HG02610 (cell line): ENCODE measurements around the gene PTGIR.

Experiments used
- ATAC-seq: cut with Tn5 transposase; IDR thresholded peaks from one replicate; pipeline ENCODE4 v1.9.1; 2021; ENCODE audit warnings: mild to moderate bottlenecking, moderate library complexity; ENCODE audit not compliant: unreplicated experiment

The PTGIR gene

GRCh38 chr19:46616631-46617322, 8.1 kb downstream of the PTGIR start:
- ATAC-seq, result no peak

- no peak for ATAC-seq
Measured at GRCh38 chr19:46615966-46616365, 8.9 kb downstream of the PTGIR start.

GRCh38 chr19:46614114-46614722, 10.7 kb downstream of the PTGIR start:
- no peak for ATAC-seq

GRCh38 chr19:46613525-46613924, 11.4 kb downstream of the PTGIR start:
- ATAC-seq, result no peak

- ATAC-seq, result no peak
Measured at GRCh38 chr19:46611776-46612175, 13.1 kb downstream of the PTGIR start.

GRCh38 chr19:46610851-46611770, 13.8 kb downstream of the PTGIR start:
- ATAC-seq, result no peak

GRCh38 chr19:46610413-46610775, 14.5 kb downstream of the PTGIR start:
- ATAC-seq, result no peak

GRCh38 chr19:46609511-46610412, 15.1 kb downstream of the PTGIR start:
- no peak for ATAC-seq

GRCh38 chr19:46608581-46609345, 16.1 kb downstream of the PTGIR start:
- ATAC-seq, result no peak

GRCh38 chr19:46608178-46608577, 16.7 kb downstream of the PTGIR start:
- ATAC-seq, result no peak

- no peak for ATAC-seq
Measured at GRCh38 chr19:46607448-46607841, 17.4 kb downstream of the PTGIR start.

- no peak for ATAC-seq
Measured at GRCh38 chr19:46606681-46607447, 18.0 kb downstream of the PTGIR start.

- no peak for ATAC-seq
Measured at GRCh38 chr19:46606019-46606418, 18.9 kb downstream of the PTGIR start.

- no peak for ATAC-seq
Measured at GRCh38 chr19:46605356-46605821, 19.5 kb downstream of the PTGIR start.

GRCh38 chr19:46604781-46605355, 20.0 kb downstream of the PTGIR start:
- ATAC-seq, result no peak

GRCh38 chr19:46603752-46604231, 21.1 kb downstream of the PTGIR start:
- ATAC-seq, result no peak

GRCh38 chr19:46603195-46603637, 21.7 kb downstream of the PTGIR start:
- no peak for ATAC-seq

- no peak for ATAC-seq
Measured at GRCh38 chr19:46602392-46603194, 22.3 kb downstream of the PTGIR start.
